K562 (cell line): Measurements from ENCODE around the gene CALM1. TPM values are rescaled to one million over a fixed set of nuclear protein-coding genes. Genes with fewer than 3 reads are reported as not detected.

ENCODE experiments used
- ATAC-seq: fragments of 200-7000 bp; cut with Tn5 transposase; 3 replicates; pipeline ENCODE4 v1.9.1; 2020; ENCODE audit warnings: moderate library complexity
- BruUV-seq: library from RNA; stranded (reverse); fragments of 400-500 nt; replicated peaks from 2 replicates; lab custom pipeline; 2021; lab: Mats Ljungman, UMichigan
- CTCF ChIA-PET: fragments of 300-600 bp; formaldehyde crosslinking; extraction: SDS; loops from one replicate; lab custom pipeline; 2021; ENCODE audit warnings: low intra/inter-chr PET ratio; lab: Yijun Ruan, JAX
- POLR2A ChIA-PET: fragments of 300-600, 350-650 bp; sonication (Branson Sonifier 250); formaldehyde crosslinking; extraction: SDS; loops from one replicate; lab custom pipeline; 2021; ENCODE audit warnings: antibody characterized with exemption, inconsistent platforms; lab: Yijun Ruan, JAX
- DNase-seq, 4 experiments: peaks; one replicate each; pipeline versions ENCODE4 v3.0.0 to v3.0.0-alpha.2; 2011 to 2018; ENCODE audit warnings: low spot score in 3 of 4, mixed read lengths in 3 of 4; ENCODE audit errors: extremely low read depth in 1 of 4
- FAIRE-seq: peaks from 2 replicates; lab custom pipeline; 2011; peaks lifted over from hg19 to GRCh38; lab: Jason Lieb, UNC
- H2AFZ ChIP-seq: 2 replicates; pipeline ENCODE4 v1.6.0; 2011; ENCODE audit warnings: low read depth, low read length, control low read depth, inconsistent platforms
- H3K27ac ChIP-seq: fragments of 200-600 bp; 3 replicates; pipeline ENCODE4 v1.8.0; 2011; ENCODE audit warnings: low read depth, mild to moderate bottlenecking, control low read depth, inconsistent platforms, low read length, moderate library complexity, mixed read lengths; ENCODE audit errors: extremely low read depth
- H3K27me3 ChIP-seq, 2 experiments: fragments of 300-600 bp in 1 of 2; 2 replicates in 1 of 2; 3 replicates in 1 of 2; pipeline versions ENCODE4 v1.6.0 to v1.8.0; 2011; ENCODE audit warnings: inconsistent platforms in 2 of 2, low read length in 2 of 2, mild to moderate bottlenecking in 1 of 2, mixed read lengths in 1 of 2, moderate library complexity in 1 of 2; ENCODE audit not compliant: control insufficient read depth in 2 of 2, insufficient read depth in 2 of 2
- H3K36me3 ChIP-seq: fragments of 300-600 bp; 3 replicates; pipeline ENCODE4 v1.8.0; 2011; ENCODE audit warnings: mild to moderate bottlenecking, low read length, inconsistent platforms; ENCODE audit not compliant: control insufficient read depth, insufficient read depth
- H3K4me1 ChIP-seq, 2 experiments: fragments of 200-600 bp in 1 of 2; replicated peaks in 1 of 2; 2 replicates in 1 of 2; 3 replicates in 1 of 2; pipeline versions ENCODE4 v1.5.1 to v1.8.0; 2011; ENCODE audit warnings: inconsistent platforms in 2 of 2, low read length in 2 of 2, mild to moderate bottlenecking in 1 of 2, mixed read lengths in 1 of 2, moderate library complexity in 1 of 2; ENCODE audit not compliant: control insufficient read depth in 2 of 2, insufficient read depth in 2 of 2
- H3K4me2 ChIP-seq: 2 replicates; pipeline ENCODE4 v1.6.1; 2011; ENCODE audit warnings: low read length, control low read depth, inconsistent platforms, mixed read lengths; ENCODE audit not compliant: insufficient read depth
- H3K4me3 ChIP-seq: fragments of 200-600 bp; sonication (generic), shearing (Covaris generic); 2 replicates; pipeline ENCODE4 v1.5.1; 2016; ENCODE audit warnings: control low read depth, inconsistent platforms
- H3K79me2 ChIP-seq: fragments of 200-600 bp; 3 replicates; pipeline ENCODE4 v1.8.0; 2011; ENCODE audit warnings: low read length, inconsistent platforms; ENCODE audit not compliant: control insufficient read depth, insufficient read depth
- H3K9ac ChIP-seq, 2 experiments: 2 replicates each; pipeline versions ENCODE4 v1.6.0 to v1.6.1; 2011; ENCODE audit warnings: low read depth in 2 of 2, low read length in 2 of 2, control low read depth in 1 of 2, inconsistent platforms in 1 of 2, mild to moderate bottlenecking in 1 of 2, mixed read lengths in 1 of 2; ENCODE audit not compliant: insufficient read depth in 1 of 2
- H3K9me1 ChIP-seq: one replicate; pipeline ENCODE4 v1.6.0; 2011; ENCODE audit warnings: inconsistent platforms, mild to moderate bottlenecking, low read length, moderate library complexity; ENCODE audit not compliant: control insufficient read depth, insufficient read depth
- H3K9me3 ChIP-seq: replicated peaks from 2 replicates; pipeline ENCODE4 v1.5.1; 2011; ENCODE audit warnings: low read depth, low read length, inconsistent platforms; ENCODE audit not compliant: control insufficient read depth, insufficient read depth
- H4K20me1 ChIP-seq: replicated peaks from 2 replicates; pipeline ENCODE4 v1.6.1; 2011; ENCODE audit warnings: low read length, inconsistent platforms, mixed read lengths; ENCODE audit not compliant: control insufficient read depth, insufficient read depth
- BRF2 ChIP-seq: IDR thresholded peaks from 3 replicates; pipeline ENCODE4 v1.6.1; 2011; ENCODE audit warnings: borderline replicate concordance, mild to moderate bottlenecking; ENCODE audit not compliant: insufficient read length, insufficient read depth
- KDM5B ChIP-seq: fragments of 200-600 bp; sonication (generic); IDR thresholded peaks from 2 replicates; pipeline ENCODE4 v1.6.1; 2012; ENCODE audit warnings: low read depth, mild to moderate bottlenecking, moderate library complexity, low read length, control low read depth, inconsistent platforms; ENCODE audit not compliant: insufficient replicate concordance
- NR2C2 ChIP-seq, 2 experiments: fragments of 200-800 bp in 1 of 2; sonication (Bioruptor generic) in 1 of 2; sonication (generic) in 1 of 2; formaldehyde crosslinking in 1 of 2; IDR thresholded peaks; 2 replicates each; pipeline versions ENCODE4 v1.6.1 to v1.8.0; 2016 to 2022; ENCODE audit warnings: mild to moderate bottlenecking in 1 of 2, missing compliant biosample characterization in 1 of 2, missing genetic modification characterization in 1 of 2, missing genetic modification reagents in 1 of 2
- NR4A1 ChIP-seq, 2 experiments: fragments of 250-450 bp in 1 of 2; fragments of 450-650 bp in 1 of 2; sonication (Bioruptor Pico) in 1 of 2; IDR thresholded peaks; 2 replicates each; pipeline versions ENCODE4 v1.4.0 to v1.6.1; 2016 to 2020; ENCODE audit warnings: mild to moderate bottlenecking in 2 of 2, missing compliant biosample characterization in 1 of 2, missing genetic modification characterization in 1 of 2, moderate library complexity in 1 of 2
- RBM22 ChIP-seq: fragments of 200-400 bp; formaldehyde crosslinking; IDR thresholded peaks from 2 replicates; pipeline ENCODE4 v1.6.1; 2018; ENCODE audit warnings: low read length, low read depth; ENCODE audit not compliant: poor library complexity, severe bottlenecking
- SMAD3 ChIP-seq: fragments of 450-650 bp; formaldehyde crosslinking; conservative IDR thresholded peaks from 2 replicates; pipeline ENCODE4 v1.4.0; 2020; ENCODE audit warnings: mild to moderate bottlenecking
- XRCC3 ChIP-seq: fragments of 450-650 bp; IDR thresholded peaks from 2 replicates; pipeline ENCODE4 v1.6.1; 2017; ENCODE audit warnings: mild to moderate bottlenecking, moderate library complexity
- ZNF239 ChIP-seq: fragments of 250-450 bp; sonication (Bioruptor Pico); IDR thresholded peaks from 2 replicates; pipeline ENCODE4 v1.4.0; 2020; ENCODE audit warnings: mild to moderate bottlenecking
- ZNF512 ChIP-seq: IDR thresholded peaks from 2 replicates; pipeline ENCODE4 v1.6.1; 2016; ENCODE audit warnings: missing genetic modification characterization, missing compliant biosample characterization
- ZNF644 ChIP-seq: fragments of 200-800 bp; sonication (Bioruptor generic); IDR thresholded peaks from 2 replicates; pipeline ENCODE4 v1.6.1; 2016; ENCODE audit warnings: low read depth, missing genetic modification characterization, missing compliant biosample characterization
- ZNF79 ChIP-seq: fragments of 250-450 bp; sonication (Bioruptor Pico); IDR thresholded peaks from 2 replicates; pipeline ENCODE4 v1.4.0; 2020; ENCODE audit warnings: low read depth, mild to moderate bottlenecking, moderate library complexity
- WGBS: fragments of 100-300 bp; shearing (Covaris generic); methylation state at CpG from one replicate; pipeline ENCODE4 v1.1.6; 2016; ENCODE audit warnings: low coverage, mixed read lengths; ENCODE audit not compliant: insufficient coverage; ENCODE audit errors: missing lambda C conversion rate; 5-methylcytosine and 5-hydroxymethylcytosine counted together
- in situ Hi-C: fragments of 300-500 bp; cut with MboI; formaldehyde crosslinking; loops from 4 replicates; pipeline ENCODE4 v1.15.0; 2018; ENCODE audit warnings: inconsistent platforms, mixed read lengths
- intact Hi-C: fragments of 100-400 bp; cut with micrococcal nuclease; formaldehyde crosslinking; loops from 2 replicates; pipeline ENCODE4 v1.14.2; 2022
- polyA plus RNA-seq, 8 experiments: library from polyadenylated mRNA; depleted of rRNA in 4 of 8; stranded (reverse) in 5 of 8; unstranded in 3 of 8; fragments of >200 nt; fragmentation: Nextera tagmentation in 2 of 8; fragmentation: Illumina TruSeq in 1 of 8; extraction: Ambion mirVana in 2 of 8; extraction: Trizol in 1 of 8; gene quantifications; 2 replicates each; pipeline versions ENCODE4 v1.2.1 to v1.2.3, GENCODE V29; 2011 to 2014; ENCODE audit warnings: inconsistent platforms in 1 of 8, missing spikeins in 1 of 8
- total RNA-seq, 7 experiments: library from RNA; depleted of rRNA in 6 of 7; stranded (reverse); fragments of >200 nt in 6 of 7; fragmentation: Illumina TruSeq in 2 of 7; extraction: Trizol in 2 of 7; gene quantifications; 2 replicates each; pipeline versions ENCODE4 v1.2.1 to v1.2.3, GENCODE V29; 2011 to 2021; ENCODE audit warnings: low replicate concordance in 1 of 7
- TF ChIP-seq, protein P1 (sequence below): fragments of 250-450 bp; sonication (Bioruptor Pico); IDR thresholded peaks from 2 replicates; pipeline ENCODE4 v1.8.0; 2021; ENCODE audit warnings: moderate library complexity, mild to moderate bottlenecking, inconsistent platforms

Gene CALM1
- total and polyA plus RNA-seq, 9 of the 15 experiments (the other 6 are each of a cell fraction or from before 2014, with no cell fraction given) = 48.0 to 269 (median 158) TPM

- Histone ChIP-seq H3K36me3 (no peaks in the 10 kb centered on the region), H4K20me1 (no peaks in the 10 kb centered on the region), H3K9me3 (no peaks in the 10 kb centered on the region), H3K4me2 (no peak overlapping the region), H3K27me3 (no peaks in the 10 kb centered on the region), H2AFZ (peak overlapping the region; percentile 76), H3K9me1 (no peaks in the 10 kb centered on the region), H3K79me2 (no peaks in the 10 kb centered on the region), H3K9ac (no peak overlapping the region), H3K4me1 (peaks cover 15 to 25% of the 10 kb centered on the region in 2 experiments; a peak in 4 of 5 replicates), H3K27ac (no peak overlapping the region), H3K4me3 (no peak overlapping the region)
- FAIRE-seq (peak; percentile 67), ATAC-seq (no peak), DNase-seq (no peak)
- intact Hi-C loops (no loop called here), in situ Hi-C loops (no loop called here)
- no TSS peak for BruUV-seq
- POLR2A ChIA-PET = interaction anchor here (0.6 to 1.0 kb wide), 3 partner anchors 18 to 1915 kb away, joined by 3 read pairs; partner anchors contain the start of gene CALM1
- 41% methylated on average over 5 of the region's 6 CpGs for WGBS
- CTCF ChIA-PET = no interaction called here
- TF ChIP-seq ZNF79 (CRISPR knock-in tag) (no peak), ZNF644 (tag) (no peak), NR4A1 (CRISPR knock-in tag; IDR thresholded peaks at IDR 0.05) (no peak), NR4A1 (tag; IDR thresholded peaks at IDR 0.05) (no peak), BRF2 (no peak), KDM5B (no peak), SMAD3 (CRISPR knock-in tag) (no peak), XRCC3 (no peak), ZNF512 (no peak), RBM22 (no peak), ZNF239 (no peak), NR2C2 (CRISPR knock-in tag; IDR thresholded peaks at IDR 0.05) (no peak), NR2C2 (tag; IDR thresholded peaks at IDR 0.05) (no peak)
- TF ChIP-seq, protein P1, sequence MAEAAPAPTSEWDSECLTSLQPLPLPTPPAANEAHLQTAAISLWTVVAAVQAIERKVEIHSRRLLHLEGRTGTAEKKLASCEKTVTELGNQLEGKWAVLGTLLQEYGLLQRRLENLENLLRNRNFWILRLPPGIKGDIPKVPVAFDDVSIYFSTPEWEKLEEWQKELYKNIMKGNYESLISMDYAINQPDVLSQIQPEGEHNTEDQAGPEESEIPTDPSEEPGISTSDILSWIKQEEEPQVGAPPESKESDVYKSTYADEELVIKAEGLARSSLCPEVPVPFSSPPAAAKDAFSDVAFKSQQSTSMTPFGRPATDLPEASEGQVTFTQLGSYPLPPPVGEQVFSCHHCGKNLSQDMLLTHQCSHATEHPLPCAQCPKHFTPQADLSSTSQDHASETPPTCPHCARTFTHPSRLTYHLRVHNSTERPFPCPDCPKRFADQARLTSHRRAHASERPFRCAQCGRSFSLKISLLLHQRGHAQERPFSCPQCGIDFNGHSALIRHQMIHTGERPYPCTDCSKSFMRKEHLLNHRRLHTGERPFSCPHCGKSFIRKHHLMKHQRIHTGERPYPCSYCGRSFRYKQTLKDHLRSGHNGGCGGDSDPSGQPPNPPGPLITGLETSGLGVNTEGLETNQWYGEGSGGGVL (CRISPR knock-in tag) = no peak
Measured at GRCh38 chr14:90378249-90378648, 18.6 kb upstream of the CALM1 start.
